Mucosa of descending colon (tissue), 3 donors: ENCODE results near the gene CYP2U1. TPM values are rescaled to one million over a fixed set of nuclear protein-coding genes. Genes with fewer than 3 reads are reported as not detected.
"Not testable (repeated sequence)": the region's sequence is repeated elsewhere in the genome, so short reads cannot be mapped to it uniquely, and the experiment has no call there.

ENCODE experiments used
- ATAC-seq: fragments of 200-7000 bp; cut with Tn5 transposase; one replicate; pipeline ENCODE4 v1.9.1; 2020; ENCODE audit warnings: mild to moderate bottlenecking, moderate library complexity
- DNase-seq, 3 donors: peaks; one replicate each; pipeline ENCODE4 v3.0.0-alpha.2; 2020
- H3K36me3 ChIP-seq: fragments of 200-600 bp; one replicate; pipeline ENCODE4 v1.8.0; 2021; ENCODE audit warnings: low read depth, mild to moderate bottlenecking
- H3K4me1 ChIP-seq: fragments of 200-600 bp; one replicate; pipeline ENCODE4 v1.8.0; 2021; ENCODE audit warnings: low read depth, mild to moderate bottlenecking
- H3K4me3 ChIP-seq: fragments of 200-600 bp; one replicate; pipeline ENCODE4 v1.8.0; 2021; ENCODE audit warnings: mild to moderate bottlenecking
- H3K9me3 ChIP-seq: fragments of 200-600 bp; one replicate; pipeline ENCODE4 v1.8.0; 2021; ENCODE audit warnings: mild to moderate bottlenecking
- intact Hi-C, 2 donors: fragments of 100-400 bp; cut with DNase I in 1 of 2; cut with micrococcal nuclease in 1 of 2; formaldehyde crosslinking; loops; one replicate each; pipeline versions ENCODE4 v1.11.0 to v1.11.1; 2022; cut with DNase I, micrococcal nuclease
- total RNA-seq, 3 donors: library from RNA; stranded (reverse); fragmentation: NEBNext Ultra II Directional in 2 of 3; extraction: Animal tissue kit (Norgen Biotek cat#: 25700) in 2 of 3; gene quantifications; one replicate each; pipeline versions ENCODE4 v1.2.1 to v1.2.4, GENCODE V29; 2021 to 2023
- TF ChIP-seq, protein P1 (sequence below): fragments of 200-600 bp; IDR thresholded peaks from one replicate; pipeline ENCODE4 v1.8.0; 2022; ENCODE audit warnings: antibody characterized with exemption, mild to moderate bottlenecking
- donor health status: DM: no; HTN: no; CAD: no; lungs with moderate emphysema.
- donor health status: DM: no; HTN: no; CAD: no.
- donor health status: DM: no; HTN: yes; CAD: no.

The CYP2U1 gene
- total RNA-seq, 3 donors from 2014 or later: 3.4 to 10.5 (median 3.4) TPM

DNA sequence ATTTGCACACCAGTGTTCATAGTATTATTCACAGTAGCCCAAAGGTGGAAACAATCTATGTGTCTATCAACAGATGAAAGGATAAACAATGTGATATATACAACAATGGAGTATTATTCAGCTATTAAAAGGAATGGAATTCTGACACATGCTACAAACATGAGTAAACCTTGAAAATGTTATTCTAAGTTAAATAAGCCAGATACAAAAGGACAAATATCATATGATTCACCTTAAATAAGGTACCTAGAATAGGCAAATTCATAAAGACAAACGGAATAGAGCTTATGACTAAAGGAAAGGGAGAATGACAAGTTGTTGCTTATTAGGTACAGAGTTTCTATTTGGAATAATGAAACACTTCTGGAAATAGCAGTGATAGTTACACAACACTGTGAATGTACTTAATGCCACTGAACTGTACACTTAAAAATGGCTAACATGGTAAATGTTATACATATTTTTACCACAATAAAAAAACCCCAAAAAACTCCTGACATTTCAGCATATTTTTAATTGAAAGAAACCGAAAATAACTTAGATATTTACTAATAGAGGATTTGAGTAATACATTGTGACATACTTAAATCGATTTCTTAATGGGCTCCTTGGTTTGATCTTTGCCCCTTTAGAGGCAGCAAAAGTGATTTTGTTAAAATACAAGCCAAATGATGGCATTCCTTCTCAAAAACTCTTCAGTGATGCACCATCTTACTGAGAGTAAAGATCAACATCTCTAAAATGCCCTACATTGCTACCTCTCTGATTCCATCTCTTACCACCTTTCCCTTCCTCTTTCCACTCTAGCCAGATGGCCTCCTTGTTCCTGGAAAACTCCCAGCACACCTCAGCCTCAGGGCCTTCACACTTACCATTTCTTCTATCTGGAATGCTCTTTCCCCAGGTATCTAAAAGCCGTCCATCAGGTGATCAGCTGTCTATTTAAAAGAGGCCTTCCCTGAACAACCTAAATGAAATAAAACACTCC is 8.6 kb upstream of the CYP2U1 start:
- no peaks in the 10 kb centered on the region for H3K4me1 ChIP-seq
- intact Hi-C loops: no loop called here
- peaks cover 12% of the 10 kb centered on the region for H3K9me3 ChIP-seq
- H3K4me3 ChIP-seq: no peak overlapping the region
- TF ChIP-seq, protein P1, sequence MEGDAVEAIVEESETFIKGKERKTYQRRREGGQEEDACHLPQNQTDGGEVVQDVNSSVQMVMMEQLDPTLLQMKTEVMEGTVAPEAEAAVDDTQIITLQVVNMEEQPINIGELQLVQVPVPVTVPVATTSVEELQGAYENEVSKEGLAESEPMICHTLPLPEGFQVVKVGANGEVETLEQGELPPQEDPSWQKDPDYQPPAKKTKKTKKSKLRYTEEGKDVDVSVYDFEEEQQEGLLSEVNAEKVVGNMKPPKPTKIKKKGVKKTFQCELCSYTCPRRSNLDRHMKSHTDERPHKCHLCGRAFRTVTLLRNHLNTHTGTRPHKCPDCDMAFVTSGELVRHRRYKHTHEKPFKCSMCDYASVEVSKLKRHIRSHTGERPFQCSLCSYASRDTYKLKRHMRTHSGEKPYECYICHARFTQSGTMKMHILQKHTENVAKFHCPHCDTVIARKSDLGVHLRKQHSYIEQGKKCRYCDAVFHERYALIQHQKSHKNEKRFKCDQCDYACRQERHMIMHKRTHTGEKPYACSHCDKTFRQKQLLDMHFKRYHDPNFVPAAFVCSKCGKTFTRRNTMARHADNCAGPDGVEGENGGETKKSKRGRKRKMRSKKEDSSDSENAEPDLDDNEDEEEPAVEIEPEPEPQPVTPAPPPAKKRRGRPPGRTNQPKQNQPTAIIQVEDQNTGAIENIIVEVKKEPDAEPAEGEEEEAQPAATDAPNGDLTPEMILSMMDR: no peak
- no peaks in the 10 kb centered on the region for H3K36me3 ChIP-seq
- DNase-seq (no peak), ATAC-seq (no peak)

DNA sequence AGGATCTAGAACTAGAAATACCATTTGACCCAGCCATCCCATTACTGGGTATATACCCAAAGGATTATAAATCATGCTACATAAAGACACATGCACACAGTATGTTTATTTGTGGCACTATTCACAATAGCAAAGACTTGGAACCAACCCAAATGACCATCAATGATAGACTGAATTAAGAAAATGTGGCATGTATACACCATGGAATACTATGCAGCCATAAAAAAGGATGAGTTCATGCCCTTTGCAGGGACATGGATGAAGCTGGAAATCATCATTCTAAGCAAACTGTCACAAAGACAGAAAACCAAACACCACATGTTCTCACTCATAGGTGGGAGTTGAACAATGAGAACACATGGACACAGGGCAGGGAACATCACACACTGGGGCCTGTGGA is 5.6 kb upstream of the CYP2U1 start:
- H3K9me3 ChIP-seq, H3K4me1 ChIP-seq, H3K4me3 ChIP-seq, intact Hi-C loops, ATAC-seq, DNase-seq, H3K36me3 ChIP-seq: not testable (repeated sequence)

DNA sequence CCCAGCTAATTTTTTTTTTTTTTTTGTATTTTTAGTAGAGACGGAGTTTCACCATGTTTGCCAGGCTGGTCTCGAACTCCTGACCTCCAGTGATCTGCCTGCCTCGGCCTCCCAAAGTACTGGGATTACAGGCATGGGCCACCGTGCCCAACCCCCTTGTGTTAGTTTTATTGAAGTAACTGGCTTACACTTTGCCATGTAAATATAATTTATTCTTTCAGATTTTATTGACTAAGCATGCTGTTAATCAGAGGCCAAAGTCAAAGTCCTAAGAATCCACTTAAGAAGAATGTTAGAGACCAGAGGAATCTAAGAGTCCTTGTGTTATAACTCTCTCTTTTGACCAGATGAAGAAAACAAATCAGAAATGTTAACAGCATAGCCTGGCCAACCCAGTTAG is 4.5 kb upstream of the CYP2U1 start:
- intact Hi-C loops, H3K4me3 ChIP-seq, H3K9me3 ChIP-seq, ATAC-seq, DNase-seq, H3K4me1 ChIP-seq, H3K36me3 ChIP-seq: not testable (repeated sequence)

DNA sequence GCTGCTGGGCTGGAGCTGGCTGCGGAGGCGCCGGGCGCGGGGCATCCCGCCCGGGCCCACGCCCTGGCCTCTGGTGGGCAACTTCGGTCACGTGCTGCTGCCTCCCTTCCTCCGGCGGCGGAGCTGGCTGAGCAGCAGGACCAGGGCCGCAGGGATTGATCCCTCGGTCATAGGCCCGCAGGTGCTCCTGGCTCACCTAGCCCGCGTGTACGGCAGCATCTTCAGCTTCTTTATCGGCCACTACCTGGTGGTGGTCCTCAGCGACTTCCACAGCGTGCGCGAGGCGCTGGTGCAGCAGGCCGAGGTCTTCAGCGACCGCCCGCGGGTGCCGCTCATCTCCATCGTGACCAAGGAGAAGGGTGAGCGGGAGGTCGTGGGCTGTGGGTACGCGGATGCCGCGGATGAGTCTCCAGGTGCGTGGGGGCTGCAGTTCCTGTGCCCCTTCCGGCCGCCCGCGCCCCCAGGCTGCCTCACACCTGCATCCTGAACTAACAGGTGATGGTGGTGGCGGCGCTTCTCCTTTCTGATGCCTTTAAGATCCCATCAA is 499 bp downstream of the CYP2U1 start:
- TF ChIP-seq, protein P1: no peak
- ATAC-seq (peak; percentile 16), DNase-seq (peak in 2 of 3 donors; percentile 19 to 66)
- intact Hi-C loops: no loop called here
- Histone ChIP-seq H3K9me3 (no peaks in the 10 kb centered on the region), H3K4me1 (peaks cover 7% of the 10 kb centered on the region), H3K4me3 (peak overlapping the region; percentile 56), H3K36me3 (no peaks in the 10 kb centered on the region)

DNA sequence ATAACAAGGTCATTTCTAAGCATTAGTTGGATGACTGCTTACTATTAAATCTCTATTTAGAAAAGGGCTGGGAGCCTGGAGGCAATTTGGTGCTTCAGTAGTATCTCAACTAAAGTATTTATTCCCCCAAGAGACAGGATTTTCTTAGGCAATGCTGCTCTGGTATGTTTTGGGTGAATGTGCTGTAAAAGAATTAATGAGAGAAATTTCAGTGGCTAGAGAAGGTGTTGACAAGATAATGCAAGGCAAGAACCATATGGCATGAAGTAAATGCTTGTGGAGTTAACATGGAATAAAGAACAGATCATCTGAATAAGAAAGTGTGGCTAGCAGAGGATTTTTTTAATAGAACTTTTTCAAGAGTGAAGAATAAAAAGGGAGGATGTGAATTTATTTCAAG is 3.9 kb downstream of the CYP2U1 start:
- no peak for DNase-seq
- intact Hi-C loops: no loop called here

DNA sequence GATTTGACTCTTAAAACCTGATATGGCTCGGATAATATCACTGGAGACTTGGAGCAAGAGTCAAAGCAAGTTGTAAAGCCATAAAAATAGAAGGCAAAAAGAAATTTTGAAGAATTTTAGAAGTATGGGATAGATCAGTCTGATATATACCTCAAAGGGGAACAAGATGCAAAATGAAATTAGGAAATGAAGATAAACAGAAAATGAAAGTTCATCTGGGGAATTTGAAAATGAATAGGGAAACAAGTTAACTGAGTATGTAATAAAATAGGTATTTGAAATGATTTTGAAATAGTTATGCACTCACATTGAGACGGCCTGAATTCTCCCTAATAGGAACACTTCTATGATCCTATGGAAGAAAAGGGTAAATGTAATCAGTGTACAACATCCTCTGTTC is 5.7 kb downstream of the CYP2U1 start:
- intact Hi-C loops: no loop called here
- TF ChIP-seq, protein P1: no peak

More for the DNA sequence above, 3.9 kb downstream of the CYP2U1 start:
- Histone ChIP-seq H3K36me3 (no peaks in the 10 kb centered on the region), H3K9me3 (no peaks in the 10 kb centered on the region), H3K4me1 (peaks cover 7% of the 10 kb centered on the region), H3K4me3 (no peak overlapping the region)
- TF ChIP-seq, protein P1: no peak
- no peak for ATAC-seq

More for the DNA sequence above, 5.7 kb downstream of the CYP2U1 start:
- DNase-seq (no peak), ATAC-seq (no peak)
- Histone ChIP-seq H3K36me3 (no peaks in the 10 kb centered on the region), H3K4me3 (no peak overlapping the region), H3K4me1 (peaks cover 4% of the 10 kb centered on the region), H3K9me3 (no peaks in the 10 kb centered on the region)
